ENCODE data around the gene FAM221B. TPM values are rescaled to one million over a fixed set of nuclear protein-coding genes. Genes with fewer than 3 reads are reported as not detected.

Gene FAM221B
- total RNA-seq, 2 experiments from 2014 or later = not detected

GRCh38 chr9:35842795-35843194 lies 14.3 kb upstream of the FAM221B start:
- H3K4me1 Mint-ChIP-seq = peaks cover 22% of the 10 kb centered on the region
- CTCF ChIA-PET = interaction anchor here (0.6 kb wide), 1 partner anchor 788 kb away, joined by 4 read pairs; no protein-coding TSS in a partner anchor
- no peak for DNase-seq
- no peak overlapping the region for H3K27ac Mint-ChIP-seq
- H3K4me3 Mint-ChIP-seq = no peak overlapping the region
- no peaks in the 10 kb centered on the region for H3K9me3 Mint-ChIP-seq
- POLR2A ChIA-PET = no interaction called here
- no peaks in the 10 kb centered on the region for H3K36me3 Mint-ChIP-seq (ENCODE audit: low read depth)
- no peaks in the 10 kb centered on the region for H3K27me3 Mint-ChIP-seq

GRCh38 chr9:35842020-35842745 lies 13.7 kb upstream of the FAM221B start:
- Mint-ChIP-seq H3K4me3 (no peak overlapping the region), H3K36me3 (ENCODE audit: low read depth) (no peaks in the 10 kb centered on the region), H3K9me3 (no peaks in the 10 kb centered on the region), H3K4me1 (peaks cover 22% of the 10 kb centered on the region), H3K27ac (no peak overlapping the region), H3K27me3 (no peaks in the 10 kb centered on the region)
- CTCF ChIA-PET = interaction anchor here (0.6 to 1.7 kb wide), 4 partner anchors 12 to 789 kb away, joined by 3 to 6 read pairs (median 4); no protein-coding TSS in a partner anchor
- POLR2A ChIA-PET = interaction anchor here (0.6 kb wide), 1 partner anchor 1794 kb away, joined by 9 read pairs; no protein-coding TSS in a partner anchor
- DNase-seq = no peak

GRCh38 chr9:35841645-35841900 lies 13.0 kb upstream of the FAM221B start:
- ChIA-PET CTCF (interaction anchor here (1.0 to 1.7 kb wide), 3 partner anchors 13 to 18 kb away, joined by 3 to 6 read pairs (median 4); no protein-coding TSS in a partner anchor), POLR2A (interaction anchor here (0.6 kb wide), 1 partner anchor 1794 kb away, joined by 9 read pairs; no protein-coding TSS in a partner anchor)
- Mint-ChIP-seq H3K27ac (no peak overlapping the region), H3K4me3 (no peak overlapping the region), H3K27me3 (no peaks in the 10 kb centered on the region), H3K36me3 (ENCODE audit: low read depth) (no peaks in the 10 kb centered on the region), H3K9me3 (no peaks in the 10 kb centered on the region), H3K4me1 (peaks cover 18% of the 10 kb centered on the region)
- no peak for DNase-seq

GRCh38 chr9:35840881-35841644 lies 12.5 kb upstream of the FAM221B start:
- CTCF ChIA-PET = interaction anchor here (1.1 to 1.7 kb wide), 3 partner anchors 13 to 15 kb away, joined by 4 to 6 read pairs (median 6); no protein-coding TSS in a partner anchor

GRCh38 chr9:35839926-35840325 lies 11.4 kb upstream of the FAM221B start:
- Mint-ChIP-seq H3K4me3 (no peak overlapping the region), H3K4me1 (peaks cover 6% of the 10 kb centered on the region), H3K36me3 (ENCODE audit: low read depth) (no peaks in the 10 kb centered on the region), H3K27ac (no peak overlapping the region), H3K9me3 (no peaks in the 10 kb centered on the region), H3K27me3 (no peaks in the 10 kb centered on the region)
- CTCF ChIA-PET = interaction anchor here (0.8 to 1.6 kb wide), 4 partner anchors 9 to 42 kb away, joined by 3 to 6 read pairs (median 4); no protein-coding TSS in a partner anchor
- DNase-seq = no peak
- POLR2A ChIA-PET = no interaction called here

More at GRCh38 chr9:35840881-35841644, 12.5 kb upstream of the FAM221B start:
- POLR2A ChIA-PET = interaction anchor here (0.6 kb wide), 1 partner anchor 1793 kb away, joined by 9 read pairs; no protein-coding TSS in a partner anchor
- DNase-seq = no peak
- H3K4me1 Mint-ChIP-seq = peaks cover 17% of the 10 kb centered on the region
- H3K27ac Mint-ChIP-seq = no peak overlapping the region
- no peaks in the 10 kb centered on the region for H3K36me3 Mint-ChIP-seq (ENCODE audit: low read depth)
- H3K4me3 Mint-ChIP-seq = no peak overlapping the region
- no peaks in the 10 kb centered on the region for H3K9me3 Mint-ChIP-seq
- no peaks in the 10 kb centered on the region for H3K27me3 Mint-ChIP-seq

- H3K27ac Mint-ChIP-seq = no peak overlapping the region
- peaks cover 11% of the 10 kb centered on the region for H3K4me1 Mint-ChIP-seq
- ChIA-PET CTCF (interaction anchor here (0.5 to 2.5 kb wide), 3 partner anchors 10 to 353 kb away, joined by 3 to 9 read pairs (median 3); no protein-coding TSS in a partner anchor), POLR2A (interaction anchor here (0.6 kb wide), 1 partner anchor 216 kb away, joined by 4 read pairs; no protein-coding TSS in a partner anchor)
- H3K36me3 Mint-ChIP-seq (ENCODE audit: low read depth) = no peaks in the 10 kb centered on the region
- DNase-seq = no peak
- H3K27me3 Mint-ChIP-seq = no peaks in the 10 kb centered on the region
- no peak overlapping the region for H3K4me3 Mint-ChIP-seq
- H3K9me3 Mint-ChIP-seq = no peaks in the 10 kb centered on the region
These were observed 8.1 kb upstream of the FAM221B start for GRCh38 chr9:35836595-35836994.

- ChIA-PET CTCF (interaction anchor here (0.8 to 2.5 kb wide), 7 partner anchors 9 to 86 kb away, joined by 3 to 9 read pairs (median 5); partner anchors contain the start of gene RGP1), POLR2A (no interaction called here)
- Mint-ChIP-seq H3K27ac (no peak overlapping the region), H3K36me3 (ENCODE audit: low read depth) (no peaks in the 10 kb centered on the region), H3K4me1 (peaks cover 11% of the 10 kb centered on the region), H3K9me3 (no peaks in the 10 kb centered on the region), H3K4me3 (no peak overlapping the region), H3K27me3 (no peaks in the 10 kb centered on the region)
- no peak for DNase-seq
These were observed 7.2 kb upstream of the FAM221B start for GRCh38 chr9:35835766-35836165.

GRCh38 chr9:35835216-35835632 lies 6.7 kb upstream of the FAM221B start:
- POLR2A ChIA-PET = no interaction called here
- DNase-seq = peak; percentile 35
- CTCF ChIA-PET = interaction anchor here (0.8 to 2.5 kb wide), 9 partner anchors 9 to 86 kb away, joined by 3 to 9 read pairs (median 4); partner anchors contain the start of gene RGP1
- H3K27ac Mint-ChIP-seq = no peak overlapping the region
- H3K27me3 Mint-ChIP-seq = no peaks in the 10 kb centered on the region
- H3K36me3 Mint-ChIP-seq (ENCODE audit: low read depth) = no peaks in the 10 kb centered on the region
- no peaks in the 10 kb centered on the region for H3K9me3 Mint-ChIP-seq
- H3K4me3 Mint-ChIP-seq = no peak overlapping the region
- peaks cover 11% of the 10 kb centered on the region for H3K4me1 Mint-ChIP-seq

GRCh38 chr9:35834260-35835215 lies 6.0 kb upstream of the FAM221B start:
- CTCF ChIA-PET = interaction anchor here (1.1 to 2.5 kb wide), 5 partner anchors 8 to 102 kb away, joined by 3 to 9 read pairs (median 4); partner anchors contain the start of gene CREB3
- H3K4me3 Mint-ChIP-seq = no peak overlapping the region
- peaks cover 17% of the 10 kb centered on the region for H3K4me1 Mint-ChIP-seq
- no peaks in the 10 kb centered on the region for H3K9me3 Mint-ChIP-seq
- POLR2A ChIA-PET = interaction anchor here (0.7 kb wide), 1 partner anchor 277 kb away, joined by 8 read pairs; no protein-coding TSS in a partner anchor
- no peaks in the 10 kb centered on the region for H3K36me3 Mint-ChIP-seq (ENCODE audit: low read depth)
- H3K27me3 Mint-ChIP-seq = no peaks in the 10 kb centered on the region
- no peak for DNase-seq
- H3K27ac Mint-ChIP-seq = no peak overlapping the region

- no peak overlapping the region for H3K4me3 Mint-ChIP-seq
- no peaks in the 10 kb centered on the region for H3K27me3 Mint-ChIP-seq
- no peaks in the 10 kb centered on the region for H3K36me3 Mint-ChIP-seq (ENCODE audit: low read depth)
- H3K4me1 Mint-ChIP-seq = peaks cover 26% of the 10 kb centered on the region
- no peak overlapping the region for H3K27ac Mint-ChIP-seq
- DNase-seq = no peak
- no peaks in the 10 kb centered on the region for H3K9me3 Mint-ChIP-seq
- POLR2A ChIA-PET = no interaction called here
- CTCF ChIA-PET = interaction anchor here (1.6 to 2.3 kb wide), 2 partner anchors 22 to 43 kb away, joined by 4 to 8 read pairs; no protein-coding TSS in a partner anchor
These were observed 4.3 kb upstream of the FAM221B start for GRCh38 chr9:35832814-35833213.

GRCh38 chr9:35831040-35831439 lies 2.5 kb upstream of the FAM221B start:
- H3K27me3 Mint-ChIP-seq = peaks cover 3% of the 10 kb centered on the region
- H3K4me3 Mint-ChIP-seq = no peak overlapping the region
- ChIA-PET CTCF (interaction anchor here (1.1 to 2.3 kb wide), 2 partner anchors 41 to 51 kb away, joined by 3 to 8 read pairs; no protein-coding TSS in a partner anchor), POLR2A (interaction anchor here (0.6 kb wide), 1 partner anchor 181 kb away, joined by 4 read pairs; no protein-coding TSS in a partner anchor)
- peaks cover 35% of the 10 kb centered on the region for H3K4me1 Mint-ChIP-seq
- no peak overlapping the region for H3K27ac Mint-ChIP-seq
- H3K9me3 Mint-ChIP-seq = no peaks in the 10 kb centered on the region
- no peak for DNase-seq
- no peaks in the 10 kb centered on the region for H3K36me3 Mint-ChIP-seq (ENCODE audit: low read depth)

GRCh38 chr9:35829764-35830096 lies 1.2 kb upstream of the FAM221B start:
- Mint-ChIP-seq H3K4me1 (peaks cover 36% of the 10 kb centered on the region), H3K36me3 (ENCODE audit: low read depth) (no peaks in the 10 kb centered on the region), H3K4me3 (peak overlapping the region; percentile 79), H3K27me3 (peaks cover 3% of the 10 kb centered on the region), H3K9me3 (no peaks in the 10 kb centered on the region), H3K27ac (peak overlapping the region; percentile 77)
- ChIA-PET POLR2A (no interaction called here), CTCF (interaction anchor here (0.6 kb wide), 1 partner anchor 62 kb away, joined by 3 read pairs; no protein-coding TSS in a partner anchor)
- no peak for DNase-seq
